Measurements from ENCODE around the gene RASA2.
"Not testable (repeated sequence)": the region's sequence is repeated elsewhere in the genome, so short reads cannot be mapped to it uniquely, and the experiment has no call there.

RASA2 gene

DNA sequence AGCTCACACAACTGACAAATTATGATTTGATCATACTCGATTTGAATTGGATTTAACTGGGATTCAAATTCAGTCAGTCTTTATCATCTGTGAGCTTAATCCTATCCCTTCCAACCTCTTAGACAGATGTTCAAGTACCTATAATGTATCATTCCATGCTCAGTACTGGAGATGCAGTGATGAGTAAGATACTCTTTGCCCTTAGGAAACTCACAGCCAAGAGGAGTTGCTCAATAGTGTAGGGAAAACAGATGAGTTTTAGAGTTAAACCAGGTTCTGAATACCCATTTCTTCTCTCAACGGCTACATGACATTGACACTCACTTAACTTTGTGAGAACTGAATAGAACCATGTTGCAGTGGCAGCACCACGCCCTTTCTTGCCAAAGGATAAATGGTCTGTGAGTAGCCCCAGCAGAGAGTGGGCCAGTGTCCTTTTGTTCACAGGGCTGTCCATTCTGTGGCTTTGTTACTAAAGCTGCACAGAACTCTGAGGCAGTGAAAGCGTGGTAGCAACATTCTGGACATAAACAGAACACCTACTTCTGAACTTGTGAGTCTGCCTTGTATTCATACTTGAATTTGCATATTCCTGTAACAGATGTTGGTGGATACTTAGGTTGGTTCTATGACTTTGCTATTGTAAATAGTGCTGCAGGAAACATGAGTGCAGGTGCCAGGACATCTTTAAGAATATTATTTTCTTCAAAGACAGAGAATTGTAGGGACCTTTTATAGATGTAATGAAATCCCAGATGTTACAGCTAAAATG, 91.6 kb downstream of the RASA2 start:
- no peak for DNase-seq (ENCODE audit: low spot score)

DNA sequence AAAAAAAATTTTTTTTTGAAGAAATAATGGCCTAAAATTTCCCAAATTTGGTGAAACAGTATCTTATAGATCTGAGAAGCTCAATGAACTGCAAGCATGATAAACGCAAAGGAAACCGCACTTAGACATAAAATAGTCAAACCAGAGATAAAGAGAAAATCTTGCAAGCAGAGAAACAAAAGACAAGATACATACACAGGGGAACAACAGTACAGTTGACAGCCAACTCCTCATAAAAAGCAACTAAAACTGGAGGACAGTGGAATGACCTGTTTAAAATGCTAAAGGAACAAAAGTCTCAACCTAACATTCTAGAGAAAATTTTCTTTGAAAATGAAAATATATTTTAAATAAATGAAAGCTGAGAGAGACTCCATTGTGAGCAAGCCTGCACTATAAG, 107.5 kb downstream of the RASA2 start:
- no peak for DNase-seq (ENCODE audit: low spot score)

DNA sequence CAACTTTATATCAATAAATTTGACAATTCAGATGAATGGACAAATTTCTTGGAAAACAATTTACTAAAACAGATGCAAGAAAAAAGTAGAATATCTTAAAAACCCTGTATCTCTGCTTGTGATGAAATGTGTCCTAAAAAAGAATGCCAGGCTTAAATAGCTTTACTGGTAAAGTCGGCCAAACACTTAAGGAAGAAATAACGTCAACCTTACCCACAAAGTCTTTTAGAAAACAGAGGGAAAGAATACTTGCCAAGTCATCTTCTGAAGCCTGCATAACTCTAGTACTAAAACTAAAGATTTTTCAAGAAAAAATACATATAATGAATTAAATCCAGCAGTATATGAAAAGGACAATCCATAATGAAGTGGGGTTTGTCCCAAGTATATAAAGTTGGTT, 111.1 kb downstream of the RASA2 start:
- DNase-seq (ENCODE audit: low spot score): no peak

DNA sequence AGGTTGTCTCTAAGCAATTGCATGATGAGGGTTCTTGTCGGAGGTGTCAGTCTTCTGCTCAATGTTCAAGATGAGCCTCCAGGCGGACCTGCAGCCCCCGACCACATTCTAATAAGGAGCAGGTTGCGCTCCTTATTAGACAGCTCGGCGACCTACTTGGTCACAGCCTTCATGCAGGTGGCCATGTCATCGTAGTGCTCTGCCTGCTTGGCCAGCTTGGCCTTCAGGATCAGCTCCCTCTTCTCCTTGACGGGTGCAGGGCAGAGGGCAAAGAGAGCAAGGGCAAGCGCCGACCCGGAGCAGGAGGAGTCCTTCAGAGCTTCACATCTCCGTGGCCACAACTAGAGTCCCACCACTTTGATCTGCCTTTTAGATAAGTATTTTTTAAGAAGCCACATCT, 113.5 kb downstream of the RASA2 start:
- DNase-seq (ENCODE audit: low spot score): no peak

DNA sequence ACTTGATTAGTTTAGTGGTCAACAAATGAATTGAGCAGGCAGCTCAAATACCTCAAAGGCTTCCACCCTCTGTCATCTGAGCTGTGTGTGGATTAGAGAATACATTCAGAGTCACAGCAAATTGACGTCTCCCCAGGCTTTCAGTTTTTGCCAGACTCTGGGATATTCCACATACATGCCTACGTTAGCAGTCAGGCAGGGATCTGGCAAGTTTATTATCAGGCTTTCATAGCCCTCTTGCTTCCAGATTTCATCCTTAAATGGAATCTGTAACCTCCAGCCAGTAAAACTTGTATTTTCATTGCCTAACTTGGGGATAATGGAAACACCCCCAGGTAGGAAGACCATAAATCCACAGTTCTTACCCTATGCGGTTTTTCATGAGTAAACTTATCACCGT, 115.9 kb downstream of the RASA2 start:
- DNase-seq (ENCODE audit: low spot score): no peak

DNA sequence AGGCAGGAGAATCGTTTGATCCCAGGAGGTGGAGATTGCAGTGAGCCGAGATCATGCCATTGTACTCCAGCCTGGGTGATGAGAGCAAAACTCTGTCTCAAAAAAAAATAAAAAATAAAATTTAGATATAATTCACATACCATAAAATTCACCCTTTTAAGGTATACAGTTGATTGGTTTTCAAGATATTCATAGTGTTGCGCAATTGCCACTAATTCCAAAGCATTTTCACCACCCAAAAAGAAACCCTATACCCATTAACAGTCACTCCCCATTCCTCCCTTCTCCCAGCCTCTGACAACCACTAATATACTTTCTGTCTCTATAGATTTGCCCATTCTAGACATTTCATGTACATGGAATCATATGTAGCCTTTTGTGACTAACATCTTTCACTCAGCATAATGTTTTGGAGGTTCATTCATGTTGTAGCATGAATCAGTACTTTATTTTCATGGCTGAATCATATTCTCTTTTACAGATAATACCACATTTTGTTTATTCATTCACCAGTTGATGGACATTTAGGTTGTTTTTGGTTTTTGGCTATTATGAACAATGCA, 116.7 kb downstream of the RASA2 start:
- no peak for DNase-seq (ENCODE audit: low spot score)

DNA sequence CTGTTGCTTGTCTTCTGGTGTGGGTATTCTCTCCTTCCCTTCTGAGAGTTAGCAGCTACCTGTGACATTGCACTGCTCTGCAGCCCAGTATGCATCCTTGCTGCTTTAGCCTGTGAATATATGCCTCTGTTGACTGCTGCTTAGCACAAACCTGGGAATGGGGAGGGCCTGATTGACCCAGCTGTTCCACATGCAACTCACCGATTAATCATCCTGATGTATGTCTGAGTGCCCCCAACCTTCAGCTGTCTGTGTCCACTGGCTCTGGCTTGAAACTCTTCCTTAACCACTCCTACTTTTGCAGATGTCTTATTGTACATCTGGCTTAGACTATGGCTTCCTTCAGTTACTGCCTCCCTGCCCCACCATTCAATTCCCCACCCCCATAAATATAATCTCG, 119.1 kb downstream of the RASA2 start:
- no peak for DNase-seq (ENCODE audit: low spot score)

DNA sequence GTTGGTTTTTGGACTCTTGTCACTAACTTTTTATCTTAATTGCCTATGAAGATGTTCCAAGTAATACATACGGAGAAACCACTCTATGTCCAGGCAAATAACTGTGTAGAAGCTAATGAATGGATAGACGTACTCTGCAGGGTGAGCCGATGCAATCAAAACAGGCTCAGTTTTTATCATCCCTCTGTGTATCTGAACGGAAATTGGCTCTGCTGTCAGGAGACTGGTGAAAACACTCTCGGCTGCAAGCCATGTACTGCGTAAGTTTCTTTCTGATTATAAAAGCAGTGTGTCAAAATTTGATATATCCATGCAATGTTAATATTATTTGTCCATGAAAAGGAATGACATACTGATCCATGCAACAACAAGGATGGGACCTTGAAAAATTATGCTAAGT, 121.6 kb downstream of the RASA2 start:
- no peak for DNase-seq (ENCODE audit: low spot score)

DNA sequence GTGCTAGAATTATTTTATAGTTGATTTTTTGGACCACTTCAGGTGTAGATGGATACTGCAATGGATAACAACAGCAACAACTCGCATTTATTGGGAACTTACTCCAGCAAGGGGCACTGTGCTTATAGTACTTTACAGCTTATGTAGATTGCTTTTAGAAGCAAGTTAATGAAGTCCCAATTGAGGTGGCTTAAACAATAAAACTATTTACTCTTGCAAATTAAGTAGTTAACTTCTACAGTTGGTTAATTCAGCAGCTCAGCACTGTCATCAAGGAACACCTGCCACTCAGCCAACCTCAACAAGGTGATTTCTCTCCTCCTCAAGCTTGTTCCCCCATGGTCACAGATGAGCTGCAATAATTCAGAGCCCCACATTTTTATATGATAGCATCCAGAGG, 124.1 kb downstream of the RASA2 start:
- no peak for DNase-seq (ENCODE audit: low spot score)

DNA sequence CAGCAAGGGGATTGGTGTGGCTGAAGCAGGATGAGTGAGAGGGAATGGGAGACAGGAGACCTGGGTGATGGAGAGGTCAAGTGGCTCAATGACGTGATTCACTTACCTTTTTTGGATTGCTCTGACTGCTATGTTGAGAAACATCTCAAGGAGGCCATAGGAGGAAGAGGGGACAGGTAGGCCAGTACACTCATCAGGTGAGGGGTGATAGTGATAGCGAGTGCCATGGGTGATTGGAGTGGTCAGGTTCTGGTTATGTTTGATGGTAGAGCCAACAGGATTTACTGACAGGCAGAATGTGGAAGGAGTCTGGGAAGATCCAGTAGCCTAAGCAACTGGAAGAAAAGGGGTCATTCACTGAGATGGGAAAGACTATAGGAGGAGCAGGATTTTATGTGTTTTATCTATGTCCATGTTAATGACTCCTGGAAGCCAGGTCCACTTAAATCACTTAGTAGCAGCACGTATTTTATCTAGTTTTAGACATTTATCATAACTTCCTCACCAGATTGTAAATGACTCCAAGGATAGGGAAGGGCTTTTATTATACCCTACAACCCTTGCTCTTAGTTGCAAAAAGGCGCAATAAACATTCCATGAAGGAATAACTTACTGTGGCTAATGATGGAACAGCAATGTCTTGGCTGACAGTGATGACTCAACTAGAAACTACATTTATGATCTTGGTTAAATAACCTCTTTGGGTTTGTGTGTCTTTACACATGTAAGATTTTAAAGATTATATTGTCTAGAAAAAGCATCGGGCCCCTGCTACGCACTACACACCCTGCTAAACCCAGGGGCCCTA, 131.5 kb downstream of the RASA2 start:
- no peak for DNase-seq (ENCODE audit: low spot score)

DNA sequence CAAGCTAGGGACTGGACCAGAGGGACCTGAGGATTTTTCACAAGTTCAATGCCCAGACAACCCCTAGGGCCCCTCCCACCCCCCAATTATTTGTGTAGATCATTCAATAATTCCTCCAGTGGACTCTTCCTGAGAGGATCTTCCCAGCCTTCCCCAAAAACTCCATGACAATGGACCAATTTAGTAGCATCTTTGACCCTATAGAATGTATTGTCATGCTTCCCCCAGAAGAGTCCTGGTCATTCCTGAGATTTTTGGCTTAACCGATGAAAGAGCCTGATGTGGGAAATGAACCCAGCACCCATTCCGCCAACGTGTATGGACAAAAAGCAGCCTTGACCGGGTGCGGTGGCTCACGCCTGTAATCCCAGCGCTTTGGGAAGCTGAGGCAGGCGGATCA, 132.1 kb downstream of the RASA2 start:
- DNase-seq (ENCODE audit: low spot score): no peak

DNA sequence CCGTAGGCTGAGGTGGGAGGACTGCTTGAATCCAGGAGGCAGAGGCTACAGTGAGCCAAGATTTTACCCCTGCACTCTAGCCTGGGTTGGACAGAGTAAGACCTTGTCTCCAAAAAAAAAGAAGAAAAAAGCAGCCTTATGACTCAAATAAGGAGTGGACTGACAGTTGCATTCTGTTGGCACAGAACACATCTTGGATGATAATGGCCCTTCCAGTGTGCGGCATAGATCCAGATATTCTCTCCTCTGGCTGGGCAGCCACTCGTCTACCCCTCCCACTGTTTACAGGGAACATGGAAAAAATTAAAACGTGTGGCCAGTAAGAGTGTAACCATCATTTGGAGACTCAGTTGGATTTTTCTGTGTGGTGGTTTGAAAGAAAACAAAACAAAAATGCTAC, 132.6 kb downstream of the RASA2 start:
- no peak for DNase-seq (ENCODE audit: low spot score)

DNA sequence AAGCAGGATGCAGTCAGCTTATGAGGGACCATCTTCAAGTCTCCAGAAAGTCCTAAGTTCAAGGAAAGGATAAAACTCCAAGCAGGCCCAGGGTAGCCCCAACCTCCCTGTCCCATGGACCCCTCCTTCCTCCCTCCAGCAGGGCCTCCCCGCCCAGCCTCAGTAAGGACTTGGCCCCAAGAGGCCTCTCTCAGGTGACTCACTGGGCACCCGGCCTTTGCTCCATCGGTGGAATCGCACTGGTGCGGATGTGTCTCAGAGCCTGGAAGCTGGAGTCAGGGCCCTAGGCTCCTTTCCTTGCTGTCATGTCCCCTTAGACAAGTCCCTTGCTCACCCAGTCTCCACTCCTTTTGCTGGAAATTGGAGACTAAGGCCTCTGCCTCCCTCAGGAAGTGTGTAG, 136.9 kb downstream of the RASA2 start:
- DNase-seq (ENCODE audit: low spot score): no peak

DNA sequence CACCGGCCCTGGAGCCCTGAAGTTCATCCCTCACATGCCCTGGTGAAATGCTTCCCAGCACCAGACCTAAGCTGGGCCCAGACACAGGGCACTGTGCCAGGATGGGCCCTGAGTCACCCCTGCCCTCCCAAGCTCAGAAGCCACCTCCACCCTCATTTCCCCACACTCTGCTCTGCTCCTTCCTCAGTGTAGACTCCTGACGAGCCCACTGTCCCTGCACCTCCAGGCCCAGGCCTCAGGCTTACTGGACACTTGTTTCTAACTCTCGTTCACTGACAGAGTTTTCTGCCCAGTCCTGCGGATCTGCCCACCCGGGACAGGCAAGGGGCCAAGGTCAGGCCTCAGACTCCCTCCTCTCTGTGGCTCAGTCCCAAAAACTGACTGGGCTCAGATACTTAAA, 138.7 kb downstream of the RASA2 start:
- no peak for DNase-seq (ENCODE audit: low spot score)

DNA sequence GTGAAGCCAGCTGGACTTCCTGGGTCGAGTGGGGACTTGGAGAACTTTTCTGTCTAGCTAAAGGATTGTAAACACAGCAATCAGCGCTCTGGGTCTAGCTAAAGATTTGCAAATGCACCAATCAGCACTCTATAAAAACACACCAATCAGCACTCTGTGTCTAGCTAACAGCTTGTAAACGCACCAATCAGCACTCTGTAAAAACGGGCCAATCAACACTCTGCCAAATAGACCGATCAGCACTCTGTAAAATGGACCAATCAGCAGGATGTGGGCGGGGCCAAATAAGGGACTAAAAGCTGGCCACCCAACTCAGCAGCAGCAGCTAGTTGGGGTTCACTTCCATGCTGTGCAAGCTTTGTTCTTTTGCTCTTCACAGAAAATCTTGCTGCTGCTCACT, 141.5 kb downstream of the RASA2 start:
- DNase-seq (ENCODE audit: low spot score): not testable (repeated sequence)

DNA sequence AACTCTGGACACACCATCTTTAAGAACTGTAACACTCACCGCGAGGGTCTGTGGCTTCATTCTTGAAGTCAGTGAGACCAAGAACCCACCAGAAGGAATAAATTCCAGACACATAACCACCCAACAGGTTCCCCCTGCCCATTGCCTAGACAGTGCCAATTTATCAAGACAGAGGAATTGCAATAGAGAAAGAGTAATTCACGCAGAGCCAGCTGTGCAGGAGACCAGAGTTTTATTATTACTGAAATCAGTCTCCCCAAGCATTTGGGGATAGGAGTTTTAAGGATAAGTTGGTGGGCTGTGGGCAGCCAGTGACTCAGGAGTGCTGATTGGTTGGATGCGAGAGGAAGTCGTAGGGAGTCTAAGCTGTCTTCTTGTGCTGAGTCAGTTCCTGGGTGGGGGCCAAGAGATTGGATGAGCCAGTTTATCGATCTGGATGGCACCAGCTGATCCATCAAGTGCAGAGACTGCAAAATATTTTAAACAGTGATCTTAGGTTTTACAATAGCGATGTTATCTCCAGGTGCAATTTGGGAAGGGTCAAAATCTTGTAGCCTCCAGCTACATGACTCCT, 142.1 kb downstream of the RASA2 start:
- not testable (repeated sequence) for DNase-seq (ENCODE audit: low spot score)

DNA sequence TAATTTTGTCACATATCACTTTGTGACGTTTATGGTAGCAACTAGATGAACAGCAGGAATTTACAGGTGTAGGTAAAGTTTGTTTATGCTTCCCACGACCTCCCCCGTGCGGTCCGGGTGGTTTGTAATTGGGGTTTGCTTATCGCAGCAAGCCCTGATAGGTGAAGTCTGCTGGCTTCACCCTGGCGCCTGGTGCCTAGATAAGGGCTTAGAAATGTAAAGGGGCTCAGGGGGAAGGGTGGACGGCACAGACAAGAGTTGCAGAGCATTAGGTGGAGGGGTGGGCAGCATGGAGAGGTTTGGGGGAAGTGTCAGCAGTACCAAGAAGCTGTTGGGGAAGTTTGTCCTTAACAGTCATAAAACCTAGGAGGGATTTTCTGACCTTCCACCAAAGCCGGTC, 143.1 kb downstream of the RASA2 start:
- no peak for DNase-seq (ENCODE audit: low spot score)

DNA sequence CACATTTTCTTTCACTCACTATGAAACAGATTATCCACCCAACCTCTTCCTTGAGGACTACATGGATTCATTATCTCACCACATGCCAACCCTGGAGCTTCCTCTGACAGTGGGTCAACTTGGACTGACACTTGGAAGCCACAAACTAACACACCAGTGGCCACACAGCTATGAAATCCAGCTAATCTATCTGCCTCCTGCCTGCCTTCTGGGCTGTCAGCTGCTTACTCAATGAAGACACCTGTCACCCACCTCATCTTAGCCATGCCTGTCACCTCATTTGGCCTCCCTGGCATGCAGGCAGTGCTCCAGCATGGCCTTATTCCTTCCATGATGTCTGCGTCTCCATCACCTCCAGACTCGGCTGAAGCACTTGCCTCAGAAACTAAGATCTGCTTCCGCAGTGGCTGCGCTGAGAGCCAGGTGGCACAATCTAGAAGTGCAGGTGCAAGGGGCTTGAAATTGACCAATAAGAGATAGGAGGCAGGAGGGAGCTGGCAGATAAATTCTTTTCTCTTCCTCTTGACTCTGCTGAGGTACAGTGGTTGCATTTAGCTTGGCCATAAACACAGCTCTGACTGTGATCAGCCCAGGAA, 146.1 kb downstream of the RASA2 start:
- DNase-seq (ENCODE audit: low spot score): no peak

DNA sequence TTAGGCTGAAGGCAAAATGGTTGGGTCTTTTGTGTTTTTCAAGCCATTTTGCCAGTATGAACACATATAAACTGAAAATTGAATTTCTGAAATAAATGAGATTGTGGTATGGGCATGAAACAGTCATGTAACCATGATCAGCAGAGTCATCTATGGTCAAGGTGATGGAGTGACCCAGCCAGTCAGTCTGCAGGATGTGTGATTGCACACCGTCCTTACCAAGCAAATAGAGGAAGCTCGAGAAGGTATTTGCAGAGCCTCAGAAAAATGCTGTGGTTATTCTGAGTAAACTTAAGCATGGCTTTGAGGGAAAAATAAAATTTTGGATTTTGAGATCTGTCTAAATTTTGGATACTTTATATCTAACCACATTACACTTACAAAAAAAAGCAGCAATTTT, 155.4 kb downstream of the RASA2 start:
- no peak for DNase-seq (ENCODE audit: low spot score)

DNA sequence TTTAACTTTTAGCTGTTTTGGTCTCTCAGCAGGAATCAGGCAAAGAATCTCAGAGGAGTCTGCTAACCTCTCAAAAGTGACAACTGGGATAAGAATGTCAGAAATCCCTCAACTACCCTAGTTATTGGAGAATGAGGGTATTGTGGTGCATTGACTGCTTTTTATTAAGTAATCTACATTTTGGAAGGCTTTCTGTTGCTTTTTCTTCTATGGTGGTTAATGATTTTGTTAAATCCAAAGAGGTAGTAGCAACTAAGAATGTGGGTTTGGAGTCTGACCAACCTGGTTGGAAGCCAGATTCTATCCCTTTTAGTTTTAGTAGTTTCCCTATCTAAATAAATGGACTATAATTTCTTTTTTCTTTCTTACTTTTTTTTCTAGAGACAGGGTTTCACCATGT, 156.6 kb downstream of the RASA2 start:
- no peak for DNase-seq (ENCODE audit: low spot score)

DNA sequence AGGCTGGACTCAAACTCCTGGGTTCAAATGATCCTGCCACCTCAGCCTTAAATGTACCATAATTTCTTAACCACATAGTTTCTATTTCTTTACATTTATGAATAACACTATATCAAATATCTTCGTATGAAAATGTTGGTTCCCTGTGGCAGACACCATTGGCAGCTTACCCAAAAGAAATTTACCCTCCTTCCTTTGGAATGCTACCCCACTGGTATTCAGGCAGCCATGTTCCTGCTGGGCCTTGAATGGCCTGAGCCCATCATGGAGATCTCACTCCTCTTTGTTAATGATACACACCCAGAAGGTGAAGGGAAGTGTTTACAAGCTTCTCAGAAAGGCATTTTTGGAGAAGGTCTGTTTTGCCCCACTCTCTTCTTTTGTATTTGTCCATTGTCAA, 157.0 kb downstream of the RASA2 start:
- no peak for DNase-seq (ENCODE audit: low spot score)

DNA sequence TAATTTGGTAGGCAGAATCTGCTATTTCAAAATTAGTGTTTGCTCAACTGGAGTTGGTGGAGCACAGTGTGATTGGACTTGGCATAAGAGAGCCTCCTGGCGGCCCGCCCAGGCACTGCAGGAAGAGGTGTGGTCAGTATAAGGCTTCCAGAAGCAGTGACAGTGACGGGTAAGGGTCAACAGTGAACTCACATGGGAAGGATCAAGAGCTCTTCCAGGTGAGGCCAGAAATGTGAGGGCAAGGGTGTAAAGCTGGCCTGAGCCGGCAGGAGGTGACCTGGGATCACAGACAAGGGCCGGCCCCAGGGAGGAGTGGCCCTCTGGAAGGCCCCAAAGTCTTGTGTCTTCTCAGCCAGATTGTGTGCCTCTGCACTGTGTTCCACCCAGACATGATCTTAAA, 158.1 kb downstream of the RASA2 start:
- peak; percentile 69 for DNase-seq (ENCODE audit: low spot score)

Measured in hematopoietic multipotent progenitor cell treated with erythropoietin and hydrocortisone succinate and interleukin-3 and kit ligand, for 15 days (in vitro differentiated cells).